Gastrocnemius medialis (tissue), 4 donors: ENCODE data around the gene PSRC1.

Source experiments
- POLR2A ChIP-seq, 2 donors: fragments of 450-650 bp; IDR thresholded peaks; one replicate each; pipeline ENCODE4 v1.6.1; 2017; ENCODE audit warnings: antibody characterized with exemption in 2 of 2, mild to moderate bottlenecking in 2 of 2, moderate library complexity in 2 of 2
- TF ChIP-seq, protein P1 (sequence below), 5 experiments: fragments of 450-650 bp in 3 of 5; fragments of 200-600 bp in 2 of 5; sonication (generic) in 2 of 5; IDR thresholded peaks in 4 of 5; conservative IDR thresholded peaks in 1 of 5; 1 replicate in 4 of 5; 2 replicates in 1 of 5; pipeline ENCODE4 v1.5.1; 2016 to 2019; ENCODE audit warnings: antibody characterized with exemption in 5 of 5, mild to moderate bottlenecking in 3 of 5, moderate library complexity in 3 of 5

DNA sequence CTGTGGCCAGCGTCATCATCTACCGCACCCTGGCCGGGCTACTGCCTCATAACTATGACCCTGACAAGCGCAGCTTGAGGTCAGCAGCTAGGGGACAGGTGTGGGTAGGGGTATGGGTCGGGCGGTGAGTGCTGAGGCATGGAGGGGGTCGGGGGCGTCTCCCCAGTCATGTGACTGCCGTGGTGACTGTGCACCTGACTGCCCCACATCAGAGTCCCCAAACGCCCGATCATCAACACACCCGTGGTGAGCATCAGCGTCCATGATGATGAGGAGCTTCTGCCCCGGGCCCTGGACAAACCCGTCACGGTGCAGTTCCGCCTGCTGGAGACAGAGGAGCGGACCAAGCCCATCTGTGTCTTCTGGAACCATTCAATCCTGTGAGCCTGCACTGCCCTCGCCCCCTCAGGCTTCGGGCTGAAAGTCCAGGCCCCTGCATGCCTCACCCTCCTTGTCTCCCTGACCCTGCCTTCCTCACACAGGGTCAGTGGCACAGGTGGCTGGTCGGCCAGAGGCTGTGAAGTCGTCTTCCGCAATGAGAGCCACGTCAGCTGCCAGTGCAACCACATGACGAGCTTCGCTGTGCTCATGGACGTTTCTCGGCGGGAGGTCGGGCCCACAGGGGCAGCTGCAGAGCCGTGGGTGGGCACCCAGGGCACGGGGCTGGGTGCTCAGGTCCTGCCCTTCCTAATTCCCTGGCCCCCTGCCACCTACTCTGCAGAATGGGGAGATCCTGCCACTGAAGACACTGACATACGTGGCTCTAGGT, 13.5 kb downstream of the PSRC1 start:
- TF ChIP-seq, protein P1, sequence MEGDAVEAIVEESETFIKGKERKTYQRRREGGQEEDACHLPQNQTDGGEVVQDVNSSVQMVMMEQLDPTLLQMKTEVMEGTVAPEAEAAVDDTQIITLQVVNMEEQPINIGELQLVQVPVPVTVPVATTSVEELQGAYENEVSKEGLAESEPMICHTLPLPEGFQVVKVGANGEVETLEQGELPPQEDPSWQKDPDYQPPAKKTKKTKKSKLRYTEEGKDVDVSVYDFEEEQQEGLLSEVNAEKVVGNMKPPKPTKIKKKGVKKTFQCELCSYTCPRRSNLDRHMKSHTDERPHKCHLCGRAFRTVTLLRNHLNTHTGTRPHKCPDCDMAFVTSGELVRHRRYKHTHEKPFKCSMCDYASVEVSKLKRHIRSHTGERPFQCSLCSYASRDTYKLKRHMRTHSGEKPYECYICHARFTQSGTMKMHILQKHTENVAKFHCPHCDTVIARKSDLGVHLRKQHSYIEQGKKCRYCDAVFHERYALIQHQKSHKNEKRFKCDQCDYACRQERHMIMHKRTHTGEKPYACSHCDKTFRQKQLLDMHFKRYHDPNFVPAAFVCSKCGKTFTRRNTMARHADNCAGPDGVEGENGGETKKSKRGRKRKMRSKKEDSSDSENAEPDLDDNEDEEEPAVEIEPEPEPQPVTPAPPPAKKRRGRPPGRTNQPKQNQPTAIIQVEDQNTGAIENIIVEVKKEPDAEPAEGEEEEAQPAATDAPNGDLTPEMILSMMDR (IDR thresholded peaks at IDR 0.05 in 4 of 5, conservative IDR thresholded peaks at IDR 0.05 in 1 of 5), result no peak
- no peak for TF ChIP-seq POLR2A (IDR thresholded peaks at IDR 0.05)
